CD4-positive, alpha-beta T cell treated with Interleukin-4 for 4 hours (primary cell): ENCODE measurements around the gene HPS1.
A peak's percentile ranks its signal among the peaks of the same experiment; 100 is the strongest.

Experiments
- DNase-seq: peaks from one replicate; pipeline ENCODE4 v3.0.0-alpha.2; 2020

The HPS1 gene

GRCh38 chr10:98431016-98431415, 15.7 kb downstream of the HPS1 start:
- DNase-seq, result no peak

GRCh38 chr10:98430427-98430826, 16.3 kb downstream of the HPS1 start:
- DNase-seq, result no peak

- DNase-seq, result no peak
These were observed 17.2 kb downstream of the HPS1 start for GRCh38 chr10:98429320-98430072.

- no peak for DNase-seq
These were observed 19.7 kb downstream of the HPS1 start for GRCh38 chr10:98427011-98427515.

- peak; percentile 36 for DNase-seq
These were observed 21.0 kb downstream of the HPS1 start for GRCh38 chr10:98425511-98426352.

GRCh38 chr10:98424295-98425254, 22.2 kb downstream of the HPS1 start:
- no peak for DNase-seq

GRCh38 chr10:98423691-98424120, 23.0 kb downstream of the HPS1 start:
- no peak for DNase-seq

- DNase-seq, result no peak
These were observed 24.6 kb downstream of the HPS1 start for GRCh38 chr10:98422182-98422581.

GRCh38 chr10:98420786-98421185, 25.9 kb downstream of the HPS1 start:
- DNase-seq, result no peak

- no peak for DNase-seq
These were observed 27.1 kb downstream of the HPS1 start for GRCh38 chr10:98419469-98420261.

- DNase-seq, result no peak
These were observed 27.9 kb downstream of the HPS1 start for GRCh38 chr10:98418665-98419468.

- DNase-seq, result no peak
These were observed 28.6 kb downstream of the HPS1 start for GRCh38 chr10:98417973-98418664.

- no peak for DNase-seq
These were observed 29.2 kb downstream of the HPS1 start for GRCh38 chr10:98417481-98417959.

- DNase-seq, result no peak
These were observed 29.9 kb downstream of the HPS1 start for GRCh38 chr10:98416606-98417388.

GRCh38 chr10:98415731-98416119, 31.0 kb downstream of the HPS1 start:
- DNase-seq, result no peak

- peak; percentile 63 for DNase-seq
These were observed 31.6 kb downstream of the HPS1 start, which contains the start of gene PYROXD2 for GRCh38 chr10:98414932-98415730. Gene PYROXD2 (minus strand): TSS chr10:98415182. CDS start chr10:98415135, 47 bp downstream.

- no peak for DNase-seq
These were observed 32.2 kb downstream of the HPS1 start for GRCh38 chr10:98414578-98414931.

- DNase-seq, result no peak
These were observed 35.0 kb downstream of the HPS1 start for GRCh38 chr10:98411768-98412167.
